Prostate gland (tissue), 2 donors: ENCODE data around the gene SH3TC1. TPM values are rescaled to one million over a fixed set of nuclear protein-coding genes. Genes with fewer than 3 reads are reported as not detected.
A peak's percentile ranks its signal among the peaks of the same experiment; 100 is the strongest.

Experiments used
- DNase-seq: peaks from one replicate; pipeline ENCODE4 v3.0.0-alpha.2; 2019; ENCODE audit warnings: low spot score
- H3K27ac ChIP-seq, 2 donors: fragments of 200-600 bp; sonication (generic); 2 replicates each; pipeline ENCODE4 v1.5.1; 2017 to 2019
- H3K27me3 ChIP-seq: fragments of 200-600 bp; sonication (generic); replicated peaks from 2 replicates; pipeline ENCODE4 v1.5.1; 2019; ENCODE audit not compliant: insufficient read depth
- H3K36me3 ChIP-seq, 2 donors: fragments of 200-600 bp; sonication (generic); 1 replicate in 1 of 2; 2 replicates in 1 of 2; pipeline versions ENCODE4 v1.5.1 to v1.8.1; 2017 to 2019
- H3K4me1 ChIP-seq: fragments of 200-600 bp; sonication (generic); replicated peaks from 2 replicates; pipeline ENCODE4 v1.5.1; 2019
- H3K4me3 ChIP-seq, 2 donors: fragments of 200-600 bp; sonication (generic); 2 replicates each; pipeline ENCODE4 v1.5.1; 2017 to 2019
- H3K9me3 ChIP-seq: fragments of 200-600 bp; sonication (generic); 2 replicates; pipeline ENCODE4 v1.5.1; 2017
- POLR2A ChIP-seq: fragments of 450-650 bp; IDR thresholded peaks from one replicate; pipeline ENCODE4 v1.6.1; 2016; ENCODE audit warnings: antibody characterized with exemption, mild to moderate bottlenecking
- POLR2AphosphoS5 ChIP-seq: sonication (generic); formaldehyde crosslinking; IDR thresholded peaks from one replicate; pipeline ENCODE4 v1.6.1; 2017; ENCODE audit warnings: antibody characterized with exemption
- WGBS: methylation state at CpG from one replicate; pipeline ENCODE4 v1.1.5; 2018; 5-methylcytosine and 5-hydroxymethylcytosine counted together
- intact Hi-C: fragments of 100-400 bp; cut with DNase I; formaldehyde crosslinking; loops from one replicate; pipeline ENCODE4 v1.14.2; 2022
- total RNA-seq, 2 donors: library from RNA; depleted of rRNA; stranded (reverse); fragments of >200 nt; gene quantifications; one replicate each; pipeline ENCODE4 v1.1.0, GENCODE V29; 2016
- TF ChIP-seq, protein P1 (sequence below), 4 experiments: fragments of 200-600 bp in 2 of 4; fragments of 450-650 bp in 2 of 4; sonication (generic) in 2 of 4; IDR thresholded peaks; 1 replicate in 3 of 4; 2 replicates in 1 of 4; pipeline ENCODE4 v1.5.1; 2016 to 2019; ENCODE audit warnings: antibody characterized with exemption in 4 of 4, mild to moderate bottlenecking in 2 of 4, moderate library complexity in 2 of 4

SH3TC1 gene
- total RNA-seq, 2 donors from 2014 or later: 22.4 to 37.5 TPM

DNA sequence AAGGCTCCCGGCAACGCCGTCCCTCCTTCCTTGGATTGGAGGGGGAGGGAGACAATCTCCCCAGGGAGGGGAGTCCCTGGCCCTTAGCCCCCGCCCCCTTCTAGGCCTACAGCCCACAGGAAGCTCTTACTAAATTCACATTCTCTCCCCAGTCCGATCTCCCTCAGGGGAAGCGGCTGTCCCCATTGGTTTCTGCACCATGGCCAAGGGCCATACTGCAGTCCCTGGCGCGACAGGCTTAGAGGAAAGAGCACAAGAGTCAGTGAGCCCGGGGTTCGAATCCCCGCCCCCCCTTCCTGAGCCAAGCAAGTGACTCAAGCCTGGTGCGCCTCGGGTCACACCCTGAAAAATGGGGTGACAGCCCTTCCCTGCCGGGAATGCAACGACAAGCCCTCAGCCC, 41.6 kb upstream of the SH3TC1 start:
- Histone ChIP-seq H3K4me1 (peaks cover 10% of the 10 kb centered on the region), H3K4me3 (peak overlapping the region; percentile 60 to 82), H3K27me3 (peaks cover 5% of the 10 kb centered on the region), H3K27ac (no peak overlapping the region), H3K9me3 (no peaks in the 10 kb centered on the region), H3K36me3 (no peaks in the 10 kb centered on the region)
- no peak for DNase-seq
- TF ChIP-seq POLR2AphosphoS5 (no peak), POLR2A (no peak)
- TF ChIP-seq, protein P1, sequence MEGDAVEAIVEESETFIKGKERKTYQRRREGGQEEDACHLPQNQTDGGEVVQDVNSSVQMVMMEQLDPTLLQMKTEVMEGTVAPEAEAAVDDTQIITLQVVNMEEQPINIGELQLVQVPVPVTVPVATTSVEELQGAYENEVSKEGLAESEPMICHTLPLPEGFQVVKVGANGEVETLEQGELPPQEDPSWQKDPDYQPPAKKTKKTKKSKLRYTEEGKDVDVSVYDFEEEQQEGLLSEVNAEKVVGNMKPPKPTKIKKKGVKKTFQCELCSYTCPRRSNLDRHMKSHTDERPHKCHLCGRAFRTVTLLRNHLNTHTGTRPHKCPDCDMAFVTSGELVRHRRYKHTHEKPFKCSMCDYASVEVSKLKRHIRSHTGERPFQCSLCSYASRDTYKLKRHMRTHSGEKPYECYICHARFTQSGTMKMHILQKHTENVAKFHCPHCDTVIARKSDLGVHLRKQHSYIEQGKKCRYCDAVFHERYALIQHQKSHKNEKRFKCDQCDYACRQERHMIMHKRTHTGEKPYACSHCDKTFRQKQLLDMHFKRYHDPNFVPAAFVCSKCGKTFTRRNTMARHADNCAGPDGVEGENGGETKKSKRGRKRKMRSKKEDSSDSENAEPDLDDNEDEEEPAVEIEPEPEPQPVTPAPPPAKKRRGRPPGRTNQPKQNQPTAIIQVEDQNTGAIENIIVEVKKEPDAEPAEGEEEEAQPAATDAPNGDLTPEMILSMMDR (IDR thresholded peaks at IDR 0.05): no peak
- WGBS: 20% methylated on average over 15 of the region's 15 CpGs
- intact Hi-C loops: no loop called here

DNA sequence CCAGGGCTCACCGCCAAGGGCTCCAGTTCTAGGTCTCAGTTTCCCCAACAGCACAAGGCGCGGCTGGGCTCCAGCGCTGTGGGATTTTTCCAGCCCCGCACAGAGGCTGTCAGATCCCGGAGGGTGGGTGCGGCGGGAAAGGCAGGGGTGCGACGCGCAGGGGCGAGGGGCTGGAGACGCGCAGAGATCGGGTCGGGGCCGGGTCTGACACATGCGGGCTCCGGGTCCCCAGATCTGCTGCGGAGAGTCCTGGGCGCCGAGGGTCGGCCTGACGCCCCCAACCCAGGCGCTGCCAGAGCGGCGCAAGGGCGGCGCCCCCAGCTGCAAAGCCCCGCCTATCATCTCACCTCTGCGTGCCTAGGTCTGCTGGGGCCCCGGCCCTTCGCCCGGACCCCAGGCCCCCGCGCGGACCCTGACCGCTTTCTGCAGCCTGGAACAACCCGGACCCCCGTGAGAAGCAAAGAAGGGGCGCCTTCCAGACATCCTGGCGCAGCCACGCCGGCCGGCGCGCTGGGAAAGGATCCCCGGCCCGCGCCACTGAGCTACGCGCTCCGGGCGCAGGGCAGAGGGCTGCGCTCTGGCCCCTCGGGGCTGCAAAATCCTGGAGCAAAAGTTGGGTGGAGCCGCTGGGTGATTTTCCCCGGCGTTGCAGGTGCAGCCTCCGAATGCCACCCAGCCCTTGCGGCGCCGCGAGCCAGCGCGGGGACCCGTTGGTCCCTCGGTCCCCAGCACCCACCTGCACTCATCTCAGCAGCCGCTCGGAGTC, 41.0 kb upstream of the SH3TC1 start:
- Histone ChIP-seq H3K4me1 (peaks cover 10% of the 10 kb centered on the region), H3K27ac (no peak overlapping the region), H3K4me3 (peak overlapping the region; percentile 60 to 82), H3K9me3 (no peaks in the 10 kb centered on the region), H3K27me3 (peaks cover 5% of the 10 kb centered on the region), H3K36me3 (no peaks in the 10 kb centered on the region)
- 3% methylated on average over 49 of the region's 70 CpGs for WGBS
- no peak for DNase-seq
- TF ChIP-seq POLR2AphosphoS5 (no peak), POLR2A (no peak)
- TF ChIP-seq, protein P1 (IDR thresholded peaks at IDR 0.05): no peak
- intact Hi-C loops: no loop called here

DNA sequence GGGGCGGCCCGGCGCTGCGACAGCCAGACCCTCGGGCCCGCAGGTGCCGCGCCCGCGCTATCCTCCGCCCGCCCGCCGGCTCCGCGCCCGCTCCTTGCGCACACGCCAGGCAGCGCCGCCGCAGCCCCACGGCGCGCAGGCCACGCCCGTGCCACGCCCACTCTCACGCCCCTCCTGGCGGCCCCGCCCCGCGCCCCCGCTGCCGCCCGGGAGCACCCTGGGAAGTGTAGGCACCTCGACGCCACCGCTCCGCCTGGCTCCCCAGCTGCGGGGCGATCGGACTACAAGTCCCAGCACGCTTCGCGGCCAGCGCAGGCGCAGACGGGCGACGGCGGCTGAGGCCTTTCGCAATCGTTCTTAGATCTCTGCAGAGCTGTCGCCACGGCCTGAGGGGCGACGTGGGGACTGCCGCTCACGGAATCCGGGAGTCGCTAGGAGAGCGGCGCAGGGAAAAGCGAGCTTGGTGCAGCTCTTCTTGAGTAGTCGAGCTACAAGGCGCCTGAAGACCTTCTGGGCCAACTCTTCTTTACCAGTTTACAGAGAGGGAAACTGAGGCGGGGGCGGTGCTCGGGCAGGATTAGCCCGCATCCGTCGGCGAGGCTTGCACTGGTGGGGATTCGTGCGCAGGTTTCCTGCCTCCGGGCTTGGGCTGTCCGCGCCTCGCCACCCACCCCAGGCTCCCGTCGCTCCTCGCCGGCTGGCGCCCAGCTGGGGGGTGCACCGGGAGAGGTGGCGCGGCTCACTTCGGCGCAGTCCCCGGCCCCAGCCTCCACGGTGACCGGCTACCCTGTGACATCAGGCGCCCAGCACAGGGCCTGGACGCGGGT, 40.2 kb upstream of the SH3TC1 start, which contains the start of gene ABLIM2:
TSS of gene ABLIM2 (minus strand) at position 104 of the 827 bp plus-strand sequence. CDS start 124 bp downstream, outside the sequence.
- WGBS: under 1% methylated on average over 53 of the region's 96 CpGs
- H3K27ac ChIP-seq: peak within 1 kb of the TSS; percentile 52 to 59
- intact Hi-C loops: no loop called here
- H3K4me3 ChIP-seq: peak within 1 kb of the TSS; percentile 60 to 82
- peak; percentile 96 for DNase-seq
- peaks cover 5% of the 10 kb centered on the region for H3K27me3 ChIP-seq
- TF ChIP-seq POLR2AphosphoS5 (peak; percentile 97), POLR2A (peak; percentile 87)
- TF ChIP-seq, protein P1 (IDR thresholded peaks at IDR 0.05): peak in 1 of 4 experiments; percentile 24
- no peaks in the 10 kb centered on the region for H3K9me3 ChIP-seq
- no peaks in the 10 kb centered on the region for H3K36me3 ChIP-seq
- peaks cover 10% of the 10 kb centered on the region for H3K4me1 ChIP-seq

DNA sequence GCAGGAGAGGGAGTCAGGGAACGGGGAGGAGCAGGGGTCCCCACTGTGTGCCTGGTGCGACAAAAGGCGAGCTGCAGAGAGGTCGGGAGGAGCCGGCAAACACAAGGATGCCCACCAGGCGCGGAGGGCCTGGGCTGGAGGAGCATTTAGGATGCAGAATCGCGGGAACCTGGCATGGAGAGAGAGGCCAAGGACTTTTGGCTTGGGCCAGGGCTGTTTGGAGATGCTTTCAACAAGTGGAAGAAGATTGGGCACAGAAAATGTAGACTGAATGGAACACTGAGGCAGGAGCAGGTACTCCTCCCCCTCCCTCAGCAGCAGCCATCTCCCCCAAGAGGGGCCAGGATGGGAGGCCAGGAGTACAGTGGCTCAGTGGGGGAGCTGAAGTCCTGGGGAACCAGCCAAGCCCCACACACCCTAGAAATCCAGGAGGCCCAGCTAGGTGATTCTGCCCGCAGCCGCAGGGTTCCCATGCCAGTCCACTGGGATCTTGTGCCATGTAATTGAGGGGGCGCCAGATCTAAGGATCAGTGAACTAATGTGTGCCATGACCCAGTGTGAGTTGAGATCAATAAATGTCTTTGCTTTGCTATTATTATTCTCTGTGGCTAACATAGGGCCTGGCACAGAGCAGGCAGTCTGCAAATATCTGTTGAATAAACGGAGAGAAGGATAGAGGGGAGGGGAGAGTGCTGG, 39.4 kb upstream of the SH3TC1 start:
- no peaks in the 10 kb centered on the region for H3K36me3 ChIP-seq
- WGBS: 21% methylated on average over 13 of the region's 13 CpGs
- H3K4me1 ChIP-seq: peaks cover 10% of the 10 kb centered on the region
- TF ChIP-seq POLR2A (no peak), POLR2AphosphoS5 (no peak)
- TF ChIP-seq, protein P1 (IDR thresholded peaks at IDR 0.05): no peak
- peak overlapping the region; percentile 52 to 59 for H3K27ac ChIP-seq
- H3K27me3 ChIP-seq: peaks cover 5% of the 10 kb centered on the region
- no peak for DNase-seq
- intact Hi-C loops: no loop called here
- H3K4me3 ChIP-seq: peak overlapping the region; percentile 60 to 82
- no peaks in the 10 kb centered on the region for H3K9me3 ChIP-seq
